HCEC 1CT (cell line): ENCODE measurements around the gene FCHSD2.
A peak's percentile ranks its signal among the peaks of the same experiment; 100 is the strongest.
"Not testable (repeated sequence)": the region's sequence is repeated elsewhere in the genome, so short reads cannot be mapped to it uniquely, and the experiment has no call there.

Source experiments
- DNase-seq: peaks from one replicate; pipeline ENCODE4 v3.0.0-alpha.2; 2017

The FCHSD2 gene

DNA sequence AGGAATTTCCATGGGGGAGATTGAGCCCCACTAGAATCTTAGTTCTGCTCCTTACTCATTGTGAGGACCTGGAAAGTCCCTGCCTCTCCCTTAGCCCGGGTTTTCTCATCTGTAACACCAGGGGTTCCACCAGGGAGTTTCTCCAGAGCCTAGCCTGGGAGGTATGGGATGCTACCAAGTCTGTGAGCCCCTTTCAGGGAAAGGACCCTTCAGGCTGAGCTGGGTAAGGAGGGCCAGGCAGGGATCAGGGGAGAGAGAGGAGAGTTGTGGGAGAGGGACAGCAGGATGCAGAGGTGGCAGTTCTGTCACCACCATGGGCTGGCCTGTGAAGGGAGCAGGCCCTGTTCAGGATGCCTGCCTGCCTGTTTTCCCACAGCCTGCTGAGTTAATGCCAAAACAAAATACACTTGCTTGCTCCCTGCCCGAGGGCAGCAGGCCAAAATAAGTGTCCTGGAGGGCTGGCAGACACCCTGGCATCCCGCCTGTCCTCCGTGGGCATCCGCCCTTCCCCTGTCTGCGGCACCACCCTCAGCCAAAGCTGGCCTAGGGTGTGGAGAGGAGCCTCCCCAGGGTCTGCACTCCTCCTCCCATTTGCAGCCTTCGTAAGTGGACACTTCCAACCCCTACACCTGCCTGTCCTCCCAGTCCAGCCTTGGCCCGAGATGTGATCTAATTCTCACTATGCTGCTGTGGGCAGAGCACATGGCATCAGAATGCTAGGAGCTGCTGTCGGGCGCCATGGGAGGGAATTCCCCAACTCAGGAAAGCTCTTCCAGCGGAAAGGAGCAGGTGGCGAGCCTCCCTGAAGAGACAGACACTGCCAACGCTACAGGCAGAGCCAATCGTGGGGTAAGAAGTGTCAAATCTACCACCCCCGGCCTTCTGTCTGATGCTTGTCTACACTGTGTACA lies 5.9 kb upstream of the FCHSD2 start:
- no peak for DNase-seq

GRCh38 chr11:73145986-73146575 lies 4.0 kb upstream of the FCHSD2 start:
- no peak for DNase-seq

GRCh38 chr11:73143126-73143838 lies 1.2 kb upstream of the FCHSD2 start:
- DNase-seq = no peak

DNA sequence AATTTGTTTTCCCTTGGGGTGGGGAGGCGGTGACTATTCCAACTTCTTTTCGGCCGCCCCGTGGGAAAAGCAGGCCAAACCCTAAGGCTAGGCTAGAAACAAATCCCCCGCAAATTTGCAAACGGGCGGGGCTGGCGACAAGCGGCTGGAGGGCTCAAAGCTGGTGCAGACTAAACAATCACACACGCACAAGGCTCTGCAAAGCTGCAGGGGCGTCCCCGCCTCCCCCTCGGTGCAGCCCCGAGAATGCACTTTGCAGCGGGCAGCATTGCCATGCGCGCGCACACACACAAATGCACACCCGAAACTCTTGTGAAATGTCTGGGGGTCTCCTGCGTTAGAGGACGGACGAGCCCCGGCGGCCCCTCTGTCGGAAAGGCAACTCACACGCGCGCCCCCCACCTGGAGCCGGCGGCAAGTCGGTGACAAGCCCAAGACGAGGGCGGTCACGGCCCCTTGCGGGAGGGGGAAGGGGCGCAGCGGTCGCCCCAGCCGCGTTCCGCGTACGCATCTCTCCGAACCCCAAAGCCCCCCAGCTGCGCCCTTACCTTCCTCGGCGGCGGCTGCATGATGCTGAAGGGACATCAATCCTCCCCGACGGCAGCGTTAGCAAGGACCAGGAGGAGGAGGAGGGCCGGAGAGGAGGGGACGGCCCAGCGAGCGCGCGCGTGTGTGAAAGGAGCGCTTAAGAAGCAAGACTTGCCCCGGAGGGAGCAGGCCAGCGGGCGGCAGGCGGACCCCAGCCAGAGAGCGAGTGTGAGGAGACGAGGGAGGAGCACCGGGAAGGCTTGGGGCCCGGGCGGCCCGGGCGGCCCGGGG lies 600 bp downstream of the FCHSD2 start:
- peak; percentile 57 for DNase-seq

DNA sequence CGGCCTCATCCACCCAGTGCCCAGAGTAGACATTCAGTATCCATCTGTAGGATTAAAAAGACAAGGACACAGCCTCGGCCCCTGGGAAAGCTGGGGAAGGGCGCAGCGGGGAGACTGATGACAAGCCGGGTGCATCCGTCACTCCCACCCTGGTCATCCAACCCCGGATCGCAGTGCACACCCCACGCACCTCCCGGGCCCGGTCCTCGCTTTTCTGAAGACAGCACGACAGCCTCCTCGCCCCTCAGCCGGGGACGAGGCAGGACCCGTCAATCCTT lies 1.1 kb downstream of the FCHSD2 start:
- DNase-seq = no peak

- peak; percentile 39 for DNase-seq
Observed at GRCh38 chr11:73140213-73141030, 1.7 kb downstream of the FCHSD2 start.

- DNase-seq = peak; percentile 29
Observed at GRCh38 chr11:73139476-73140198, 2.5 kb downstream of the FCHSD2 start.

DNA sequence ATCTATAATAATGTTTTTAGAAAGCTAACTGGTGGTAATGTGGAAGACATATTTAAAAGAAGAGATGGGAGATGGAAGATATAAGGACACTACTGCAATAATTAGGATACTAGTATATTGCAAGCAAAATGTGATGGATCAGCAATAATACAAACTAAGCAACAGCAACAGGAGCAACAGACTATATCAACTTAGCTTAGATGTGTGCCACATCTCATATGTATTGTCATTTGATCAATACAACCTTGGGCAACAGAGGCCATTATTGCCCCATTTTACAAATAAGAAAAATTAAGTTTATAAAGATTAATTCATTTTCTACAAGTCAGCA lies 4.2 kb downstream of the FCHSD2 start:
- DNase-seq = no peak

GRCh38 chr11:73137262-73137943 lies 4.7 kb downstream of the FCHSD2 start:
- DNase-seq = no peak

DNA sequence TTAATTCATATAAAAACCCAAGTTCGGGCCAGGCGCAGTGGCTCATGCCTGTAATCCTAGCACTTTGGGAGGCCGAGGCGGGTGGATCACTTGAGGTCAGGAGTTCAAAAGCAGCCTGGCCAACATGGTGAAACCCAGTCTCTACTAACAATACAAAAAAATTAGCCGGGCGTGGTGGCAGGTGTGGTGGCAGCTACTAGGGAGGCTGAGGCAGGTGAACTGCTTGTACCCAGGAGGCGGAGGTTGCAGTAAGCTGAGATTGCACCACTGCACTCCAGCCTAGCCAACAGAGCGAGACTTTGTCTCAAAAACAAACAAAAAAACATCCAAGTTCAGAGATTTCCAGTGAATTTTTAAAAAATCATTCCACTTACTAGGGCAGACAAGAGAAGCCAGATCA lies 5.4 kb downstream of the FCHSD2 start:
- not testable (repeated sequence) for DNase-seq

DNA sequence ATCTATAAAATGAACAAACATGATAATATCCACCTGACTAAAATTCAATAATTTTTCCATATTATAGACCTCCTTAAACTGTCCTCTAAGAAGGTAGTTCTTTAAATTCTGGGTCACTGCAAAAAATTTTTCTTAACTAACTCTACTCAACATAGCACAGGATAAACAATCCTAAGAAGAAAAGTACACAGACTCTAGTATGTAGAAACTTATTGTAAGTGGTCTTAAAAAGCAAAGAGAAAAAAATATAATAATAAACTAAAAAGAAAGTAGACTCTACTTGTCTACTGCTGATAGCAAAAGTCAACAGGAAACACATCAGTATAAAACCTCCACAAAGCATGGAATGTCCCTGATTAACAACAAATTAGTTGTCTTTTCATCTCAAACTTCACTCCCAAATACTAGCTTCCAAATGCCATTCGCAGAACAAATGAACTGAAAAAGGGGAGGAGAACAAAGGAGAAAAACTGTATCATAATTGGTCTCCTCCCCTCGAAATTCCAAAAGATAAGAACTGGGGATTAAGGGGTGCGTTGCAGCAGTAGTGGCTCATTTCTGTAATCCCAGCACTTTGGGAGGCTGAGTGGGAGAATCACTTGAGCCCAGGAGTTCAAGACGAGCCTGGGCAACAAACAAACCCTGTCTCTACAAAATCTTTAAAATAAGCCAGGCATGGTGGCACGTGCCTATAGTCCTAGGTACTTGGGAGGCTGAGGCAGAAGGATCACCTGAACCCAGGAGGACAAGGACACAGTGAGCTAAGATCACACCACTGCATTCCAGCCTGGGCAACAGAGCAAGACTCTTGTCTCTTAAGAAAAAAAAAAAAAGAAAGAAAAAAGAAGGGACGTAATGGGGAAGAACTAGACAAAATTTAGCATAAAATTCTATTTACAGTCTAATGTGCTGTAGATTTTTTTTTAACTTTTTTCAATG lies 6.5 kb downstream of the FCHSD2 start:
- no peak for DNase-seq

GRCh38 chr11:73132349-73132748 lies 9.8 kb downstream of the FCHSD2 start:
- not testable (repeated sequence) for DNase-seq

- no peak for DNase-seq
Observed at GRCh38 chr11:73130181-73130580, 11.9 kb downstream of the FCHSD2 start.

DNA sequence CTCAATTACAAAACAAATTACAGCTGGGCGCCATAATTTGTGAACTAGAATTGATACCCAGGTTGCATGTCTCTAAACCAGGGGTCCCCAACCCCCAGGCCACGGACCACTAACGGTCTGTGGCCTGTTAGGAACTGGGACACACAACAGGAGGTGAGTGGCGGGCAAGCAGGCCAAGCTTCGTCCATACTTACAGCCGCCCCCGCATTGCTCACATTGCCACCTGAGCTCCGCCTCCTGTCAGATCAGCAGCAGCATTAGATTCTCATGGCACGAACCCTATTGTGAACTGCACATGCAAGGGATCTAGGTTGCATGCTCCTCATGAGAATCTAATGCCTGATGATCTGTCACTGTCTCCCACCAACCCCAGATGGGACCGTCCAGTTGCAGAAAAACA lies 12.9 kb downstream of the FCHSD2 start:
- no peak for DNase-seq

GRCh38 chr11:73126804-73127480 lies 15.2 kb downstream of the FCHSD2 start:
- DNase-seq = no peak

DNA sequence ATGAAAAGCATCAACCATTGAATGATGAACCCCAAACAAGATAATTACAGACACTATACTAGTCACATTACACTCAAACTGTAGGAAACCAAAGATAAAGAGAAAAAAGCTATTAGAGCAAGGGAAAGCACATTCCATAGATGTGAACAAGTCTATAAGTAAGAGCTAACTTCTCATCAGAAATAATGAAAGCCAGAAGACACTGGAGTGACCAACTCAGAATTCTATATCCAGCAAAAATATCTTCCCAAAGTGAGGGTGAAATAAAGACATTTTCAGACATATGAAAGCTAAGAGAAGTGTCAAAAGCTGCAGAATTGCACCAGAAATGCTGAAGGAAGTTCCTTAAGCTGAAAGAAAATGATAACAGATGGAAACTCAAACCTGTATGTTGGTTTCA lies 17.3 kb downstream of the FCHSD2 start:
- DNase-seq = no peak

DNA sequence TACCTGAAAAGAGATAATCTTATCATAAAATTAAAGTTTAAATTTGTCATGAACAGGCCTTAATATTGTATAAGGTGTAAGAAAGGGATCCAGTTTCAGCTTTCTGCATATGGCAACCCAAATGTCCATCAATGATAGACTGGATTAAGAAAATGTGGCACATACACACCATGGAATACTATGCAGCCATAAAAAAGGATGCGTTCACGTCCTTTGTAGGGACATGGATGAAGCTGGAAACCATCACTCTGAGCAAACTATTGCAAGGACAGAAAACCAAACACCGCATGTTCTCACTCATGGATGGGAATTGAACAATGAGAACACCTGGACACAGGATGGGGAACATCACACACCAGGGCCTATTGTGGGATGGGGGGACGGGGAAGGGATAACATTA lies 18.2 kb downstream of the FCHSD2 start:
- DNase-seq = not testable (repeated sequence)

- no peak for DNase-seq
Observed at GRCh38 chr11:73121692-73122091, 20.4 kb downstream of the FCHSD2 start.

GRCh38 chr11:73117071-73117470 lies 25.0 kb downstream of the FCHSD2 start:
- DNase-seq = no peak
